Measurements from ENCODE around the gene ERC2.

GRCh38 chr3:55601366-55602080 lies 866.7 kb downstream of the ERC2 start:
- TF ChIP-seq CTCF (IDR thresholded peaks at IDR 0.05; ENCODE audit: insufficient read depth, low read length, poor library complexity, severe bottlenecking) (no peak), EZH2phosphoT487 (conservative IDR thresholded peaks at IDR 0.05; ENCODE audit: low read length) (no peak)

Data from SU-DHL-6 (cell line).